NT2/D1 (cell line): ENCODE results near the gene MAP2K7.

Experiments
- SUZ12 ChIP-seq: IDR thresholded peaks from 2 replicates; pipeline ENCODE4 v1.6.1; 2011; ENCODE audit not compliant: insufficient read length, insufficient read depth; ENCODE audit errors: extremely low read depth
- YY1 ChIP-seq: IDR thresholded peaks from 2 replicates; pipeline ENCODE4 v1.6.1; 2011; ENCODE audit not compliant: insufficient read length, insufficient read depth
- ZNF274 ChIP-seq: IDR thresholded peaks from 2 replicates; pipeline ENCODE4 v1.6.1; 2011; ENCODE audit warnings: mild to moderate bottlenecking, low read depth, low read length

DNA sequence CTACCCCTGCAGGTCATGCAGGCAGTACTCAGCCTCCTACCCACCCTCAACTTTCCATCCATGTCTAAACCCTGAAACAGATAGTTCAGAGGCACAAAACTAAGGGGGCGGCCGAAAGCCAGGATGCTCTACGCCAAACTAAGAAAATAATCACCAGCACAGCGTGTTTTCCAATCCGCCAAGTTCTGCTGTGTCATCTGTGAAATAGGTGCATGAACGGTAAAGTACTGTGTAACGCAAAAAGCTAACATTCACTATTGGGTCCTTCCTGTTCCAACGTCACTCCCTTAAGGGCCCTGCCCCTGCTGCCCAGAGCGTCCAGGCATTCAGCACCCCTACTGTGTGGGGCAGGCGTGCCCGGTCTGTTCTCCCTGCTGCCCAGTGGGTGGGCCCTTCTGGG is 52.0 kb downstream of the MAP2K7 start:
- no peak for TF ChIP-seq ZNF274
- TF ChIP-seq YY1, result no peak
- TF ChIP-seq SUZ12, result no peak
